H54 (cell line): ENCODE data around the gene ZNF76.

Source experiments
- DNase-seq: peaks from one replicate; pipeline ENCODE4 v3.0.0; 2011; ENCODE audit warnings: low spot score, mixed read lengths; ENCODE audit not compliant: insufficient read length
- FAIRE-seq: peaks from 3 replicates; lab custom pipeline; 2011; peaks lifted over from hg19 to GRCh38; lab: Jason Lieb, UNC
- POLR2A ChIP-seq: IDR thresholded peaks from 2 replicates; pipeline ENCODE4 v1.6.1; 2011; ENCODE audit warnings: low read depth, mild to moderate bottlenecking, low read length

The ZNF76 gene

GRCh38 chr6:35267446-35267845, 7.9 kb downstream of the ZNF76 start:
- TF ChIP-seq POLR2A = no peak
- no peak for FAIRE-seq
- no peak for DNase-seq

DNA sequence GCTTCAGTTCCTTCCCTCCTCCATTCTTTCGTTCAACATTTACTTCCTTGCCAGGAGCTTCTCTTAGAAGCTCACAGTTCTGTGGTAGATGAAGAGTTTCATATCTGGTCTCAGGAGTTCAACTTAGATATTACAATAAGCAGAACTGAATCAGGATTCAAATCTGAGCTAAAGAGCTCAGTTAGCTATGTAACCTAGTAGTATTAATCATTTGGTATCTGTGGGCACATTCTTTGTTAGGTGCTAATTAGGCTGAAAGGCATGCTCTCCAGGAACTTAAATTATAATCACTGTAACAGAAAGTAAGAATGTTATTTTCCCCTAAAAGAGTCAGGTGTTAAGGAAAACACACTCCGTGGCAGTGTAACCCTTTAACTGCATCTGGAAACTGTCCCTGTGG, 8.4 kb downstream of the ZNF76 start:
- DNase-seq (no peak), FAIRE-seq (no peak)
- no peak for TF ChIP-seq POLR2A

GRCh38 chr6:35272005-35272404, 12.5 kb downstream of the ZNF76 start:
- FAIRE-seq (no peak), DNase-seq (no peak)
- TF ChIP-seq POLR2A = no peak

GRCh38 chr6:35273822-35274559, 14.5 kb downstream of the ZNF76 start:
- no peak for TF ChIP-seq POLR2A
- FAIRE-seq (no peak), DNase-seq (no peak)

DNA sequence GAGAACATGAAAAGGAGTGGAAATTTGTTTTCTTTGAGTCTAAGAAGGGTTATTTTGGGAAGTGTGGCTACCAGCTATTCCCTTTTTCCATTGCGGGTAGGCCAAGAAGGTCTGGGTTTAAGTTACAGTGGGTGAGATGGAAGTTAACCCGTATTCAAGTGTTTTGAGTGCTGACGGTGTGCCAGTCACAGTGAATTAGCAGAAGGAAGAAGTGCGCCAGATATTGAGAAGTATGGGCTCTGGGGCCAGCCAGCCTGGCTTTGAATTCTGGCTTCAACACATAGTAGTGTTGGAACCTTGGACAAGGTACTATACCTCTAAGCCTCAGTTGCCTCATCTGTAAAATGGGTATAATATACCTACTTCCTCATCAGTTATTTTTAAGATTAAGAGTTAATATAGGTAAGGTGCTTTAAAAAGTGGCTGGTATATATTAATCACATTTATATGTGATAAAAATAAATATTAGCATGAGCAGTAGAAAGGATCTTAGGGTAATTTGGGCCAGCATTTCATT, 16.3 kb downstream of the ZNF76 start:
- FAIRE-seq = no peak

DNA sequence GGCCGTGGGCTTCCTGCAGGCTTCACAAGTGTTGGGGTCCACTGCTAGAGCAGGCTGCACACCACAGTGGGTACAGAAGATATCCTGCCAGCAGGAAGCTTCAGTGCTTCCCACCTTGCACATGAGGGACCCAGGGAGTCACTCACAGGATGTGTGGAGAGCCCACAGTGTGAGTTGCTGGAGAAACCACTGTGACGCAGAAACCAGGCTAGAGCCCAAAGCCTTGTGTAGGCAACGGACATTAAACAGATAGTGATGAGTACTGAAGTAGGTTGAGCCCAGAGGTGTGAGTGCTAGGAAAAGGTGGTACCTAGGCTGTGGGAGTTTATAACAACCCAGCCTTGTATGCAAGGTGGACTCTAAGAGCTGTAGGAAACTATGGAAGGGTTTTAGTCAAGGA, 19.2 kb downstream of the ZNF76 start:
- no peak for TF ChIP-seq POLR2A
- no peak for FAIRE-seq
- DNase-seq = no peak

More for the DNA sequence above, 16.3 kb downstream of the ZNF76 start:
- TF ChIP-seq POLR2A = no peak
- no peak for DNase-seq

DNA sequence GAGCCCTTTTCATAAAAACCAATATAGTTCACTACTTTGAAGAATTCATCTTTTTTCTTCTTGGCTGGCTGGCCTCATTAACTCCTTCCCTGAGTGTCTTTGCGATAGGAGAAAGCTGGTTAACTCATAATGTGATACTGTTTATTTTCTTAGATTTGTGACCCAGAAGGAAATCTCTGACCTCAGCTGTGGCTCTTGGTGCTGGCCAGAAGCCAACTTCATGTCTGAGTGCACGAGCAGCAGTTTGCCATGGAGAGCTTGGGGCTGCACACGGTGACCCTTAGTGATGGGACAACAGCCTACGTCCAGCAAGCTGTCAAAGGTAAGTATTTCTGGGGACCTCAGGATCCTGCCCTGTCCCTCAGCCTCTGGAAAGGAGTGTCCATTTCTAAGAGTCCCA, 21.4 kb downstream of the ZNF76 start:
- DNase-seq (no peak), FAIRE-seq (no peak)
- no peak for TF ChIP-seq POLR2A

- FAIRE-seq = no peak
- TF ChIP-seq POLR2A = no peak
- DNase-seq = no peak
These were observed 22.9 kb downstream of the ZNF76 start for GRCh38 chr6:35282472-35282871.

DNA sequence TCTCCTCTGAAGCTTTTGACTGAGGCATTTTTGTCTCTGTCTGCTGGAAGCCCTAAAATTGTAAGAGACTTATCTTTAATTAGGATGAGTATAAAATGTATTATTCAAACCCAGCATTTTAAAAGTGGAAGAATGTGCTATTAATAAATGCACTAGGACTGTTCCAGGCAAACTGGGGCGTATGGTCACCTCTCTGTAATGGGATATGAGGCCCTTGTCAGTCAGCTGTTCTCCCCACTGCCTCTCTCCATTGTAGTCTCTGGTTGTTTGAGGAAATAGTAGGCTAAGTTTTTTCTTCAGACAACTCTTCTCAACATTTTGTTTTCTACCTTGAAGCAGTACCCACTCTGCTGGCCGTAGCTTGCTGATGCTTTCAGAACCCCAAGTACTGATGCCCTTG, 23.8 kb downstream of the ZNF76 start:
- DNase-seq (no peak), FAIRE-seq (no peak)
- no peak for TF ChIP-seq POLR2A

GRCh38 chr6:35287671-35288396, 28.3 kb downstream of the ZNF76 start:
- no peak for TF ChIP-seq POLR2A
- DNase-seq (no peak), FAIRE-seq (no peak)

GRCh38 chr6:35288834-35289233, 29.3 kb downstream of the ZNF76 start:
- no peak for FAIRE-seq
- no peak for TF ChIP-seq POLR2A

DNA sequence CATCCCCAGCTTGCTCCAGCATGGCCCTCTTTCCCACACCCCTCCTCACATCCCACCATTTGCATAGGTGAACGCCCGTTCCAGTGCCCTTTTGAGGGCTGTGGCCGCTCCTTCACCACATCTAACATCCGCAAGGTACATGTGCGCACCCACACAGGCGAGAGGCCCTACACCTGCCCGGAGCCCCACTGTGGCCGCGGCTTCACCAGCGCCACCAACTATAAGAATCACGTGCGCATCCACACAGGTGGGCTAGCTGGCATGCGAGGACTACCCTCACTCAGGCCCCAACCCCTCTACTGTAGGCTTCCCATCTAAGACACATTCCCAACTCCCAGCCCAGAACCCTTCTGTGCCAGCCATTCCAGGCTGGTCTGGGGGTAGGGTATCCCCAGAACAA, 32.0 kb downstream of the ZNF76 start:
- DNase-seq (no peak), FAIRE-seq (no peak)
- TF ChIP-seq POLR2A = no peak

More at GRCh38 chr6:35288834-35289233, 29.3 kb downstream of the ZNF76 start:
- no peak for DNase-seq

- TF ChIP-seq POLR2A = no peak
- DNase-seq = no peak
- no peak for FAIRE-seq
These were observed 33.0 kb downstream of the ZNF76 start for GRCh38 chr6:35292494-35292893.

DNA sequence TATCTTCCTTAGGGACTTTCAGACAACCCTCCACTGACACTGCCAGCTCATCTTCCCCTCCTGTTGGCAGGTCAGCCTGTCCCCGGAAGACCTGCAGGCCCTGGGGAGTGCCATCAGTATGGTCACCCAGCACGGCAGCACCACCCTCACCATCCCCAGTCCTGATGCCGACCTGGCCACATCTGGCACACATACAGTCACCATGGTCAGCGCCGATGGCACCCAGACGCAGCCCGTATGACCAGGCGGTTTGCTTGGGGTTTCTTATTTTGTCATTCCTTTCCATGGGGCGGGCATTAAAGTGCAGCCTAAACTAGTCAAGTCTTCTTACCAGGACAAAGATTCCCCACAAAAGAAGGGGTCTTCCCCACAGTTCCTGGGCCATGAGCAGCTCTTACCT, 34.1 kb downstream of the ZNF76 start:
- FAIRE-seq (no peak), DNase-seq (no peak)
- TF ChIP-seq POLR2A = no peak
